GM21360 (cell line): ENCODE measurements around the gene RCN1.
A peak's percentile ranks its signal among the peaks of the same experiment; 100 is the strongest.
"Not testable (repeated sequence)": the region's sequence is repeated elsewhere in the genome, so short reads cannot be mapped to it uniquely, and the experiment has no call there.

ENCODE experiments used
- ATAC-seq: cut with Tn5 transposase; IDR thresholded peaks from one replicate; pipeline ENCODE4 v1.9.1; 2021; ENCODE audit warnings: mild to moderate bottlenecking, moderate library complexity; ENCODE audit not compliant: unreplicated experiment

RCN1 gene

GRCh38 chr11:32090545-32091370 is at the start of gene RCN1:
Gene RCN1 (plus strand): TSS chr11:32091074. CDS start chr11:32091197, 123 bp downstream.
- peak; percentile 31 for ATAC-seq

DNA sequence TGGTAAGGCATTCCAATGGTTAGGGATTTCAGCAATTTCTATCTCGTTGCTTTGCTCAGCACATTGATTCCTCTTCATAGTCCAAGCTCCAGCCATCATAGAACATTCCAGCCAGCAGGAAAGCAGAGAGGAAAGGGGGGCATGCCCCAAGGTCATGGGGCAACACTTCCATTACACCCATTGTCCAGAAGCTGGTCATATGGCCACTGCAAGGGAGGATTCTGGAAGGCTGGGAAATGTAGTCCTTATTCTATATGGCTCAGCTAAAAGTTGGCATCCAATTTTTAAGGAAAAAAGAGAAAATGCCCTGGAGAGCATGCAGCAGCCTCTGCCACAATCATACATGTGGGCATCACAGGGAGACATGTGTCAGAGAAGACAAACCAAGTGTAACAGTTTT is 47.1 kb upstream of the RCN1 start:
- no peak for ATAC-seq

- no peak for ATAC-seq
Observed at GRCh38 chr11:32044158-32044863, 46.6 kb upstream of the RCN1 start.

DNA sequence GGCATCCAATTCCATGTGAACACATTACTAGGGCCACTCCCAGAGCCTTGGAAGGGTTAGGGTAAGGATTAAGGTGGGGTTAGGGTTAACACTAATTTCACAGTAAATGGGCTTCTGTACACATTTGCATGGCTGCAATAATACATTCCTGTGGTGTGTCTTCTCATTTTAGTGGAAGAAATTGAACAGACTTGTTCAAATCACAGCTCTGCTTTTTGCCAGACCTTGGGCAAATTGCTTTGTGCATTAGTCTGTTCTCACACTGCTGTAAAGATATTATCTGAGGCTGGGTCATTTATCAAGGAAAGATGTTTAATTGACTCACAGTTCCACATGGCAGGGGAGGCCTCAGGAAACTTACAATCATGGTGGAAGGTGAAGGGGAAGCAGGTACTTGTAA is 45.4 kb upstream of the RCN1 start:
- ATAC-seq = no peak

GRCh38 chr11:32050264-32050663 is 40.6 kb upstream of the RCN1 start:
- no peak for ATAC-seq

DNA sequence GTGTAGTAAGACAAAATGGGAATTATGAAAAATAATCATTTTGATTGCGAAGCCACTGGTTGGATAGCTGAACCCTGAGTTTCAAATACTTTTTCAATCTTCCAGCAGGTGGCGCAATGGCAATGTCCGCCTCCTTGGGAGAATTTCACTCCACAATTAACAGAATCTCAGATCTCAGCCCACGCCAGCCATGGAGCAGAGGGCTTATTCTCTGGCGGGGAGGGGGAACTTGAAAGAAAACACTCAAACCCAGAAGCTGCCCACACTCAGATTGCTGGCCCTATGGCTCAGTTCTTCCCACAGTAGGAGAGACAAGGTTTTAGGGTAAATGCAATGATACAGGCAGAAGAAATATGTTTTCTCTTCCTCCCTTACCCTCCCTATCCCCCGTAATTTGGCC is 38.7 kb upstream of the RCN1 start:
- no peak for ATAC-seq

GRCh38 chr11:32053151-32053888 is 37.6 kb upstream of the RCN1 start:
- no peak for ATAC-seq

DNA sequence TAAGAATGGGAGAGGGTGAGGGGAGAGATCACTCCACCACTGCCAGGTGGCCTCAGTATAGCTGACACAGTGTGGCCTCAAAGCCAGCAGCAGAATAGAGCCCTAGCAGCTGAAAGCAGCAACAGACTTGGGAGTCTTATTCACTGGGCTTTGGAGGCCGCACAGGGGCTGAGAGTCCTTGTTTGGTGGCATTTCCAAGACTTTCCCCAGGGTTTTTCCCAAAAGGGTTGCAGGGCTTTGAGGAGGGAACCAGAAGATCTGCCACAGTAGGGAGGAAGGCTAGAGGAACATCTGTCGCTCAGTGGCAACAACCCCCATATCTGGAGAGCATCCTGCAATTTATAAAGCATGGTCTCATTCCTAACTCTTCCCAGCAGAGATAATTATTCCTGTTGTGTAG is 35.0 kb upstream of the RCN1 start:
- no peak for ATAC-seq

- no peak for ATAC-seq
Observed at GRCh38 chr11:32056438-32056837, 34.4 kb upstream of the RCN1 start.

GRCh38 chr11:32059686-32060462 is 31.0 kb upstream of the RCN1 start:
- no peak for ATAC-seq

GRCh38 chr11:32062540-32062939 is 28.3 kb upstream of the RCN1 start:
- ATAC-seq = no peak

DNA sequence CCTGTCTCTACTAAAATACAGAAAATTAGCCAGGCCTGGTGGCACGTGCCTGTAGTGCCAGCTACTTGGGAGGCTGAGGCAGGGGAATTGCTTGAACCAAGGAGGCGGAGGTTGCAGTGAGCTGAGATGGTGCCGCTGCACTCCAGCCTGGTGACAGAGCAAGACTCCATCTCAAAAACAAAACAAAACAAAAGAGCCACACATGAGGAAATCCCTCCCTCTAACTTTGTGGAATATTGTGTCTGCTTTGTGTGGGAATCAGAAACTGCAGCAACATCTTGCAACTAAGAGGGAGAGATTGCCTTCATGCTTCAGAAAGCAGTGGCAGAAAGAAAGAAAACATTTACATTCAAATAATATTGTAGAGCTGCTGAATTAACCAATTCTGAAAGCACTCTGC is 27.8 kb upstream of the RCN1 start:
- not testable (repeated sequence) for ATAC-seq

DNA sequence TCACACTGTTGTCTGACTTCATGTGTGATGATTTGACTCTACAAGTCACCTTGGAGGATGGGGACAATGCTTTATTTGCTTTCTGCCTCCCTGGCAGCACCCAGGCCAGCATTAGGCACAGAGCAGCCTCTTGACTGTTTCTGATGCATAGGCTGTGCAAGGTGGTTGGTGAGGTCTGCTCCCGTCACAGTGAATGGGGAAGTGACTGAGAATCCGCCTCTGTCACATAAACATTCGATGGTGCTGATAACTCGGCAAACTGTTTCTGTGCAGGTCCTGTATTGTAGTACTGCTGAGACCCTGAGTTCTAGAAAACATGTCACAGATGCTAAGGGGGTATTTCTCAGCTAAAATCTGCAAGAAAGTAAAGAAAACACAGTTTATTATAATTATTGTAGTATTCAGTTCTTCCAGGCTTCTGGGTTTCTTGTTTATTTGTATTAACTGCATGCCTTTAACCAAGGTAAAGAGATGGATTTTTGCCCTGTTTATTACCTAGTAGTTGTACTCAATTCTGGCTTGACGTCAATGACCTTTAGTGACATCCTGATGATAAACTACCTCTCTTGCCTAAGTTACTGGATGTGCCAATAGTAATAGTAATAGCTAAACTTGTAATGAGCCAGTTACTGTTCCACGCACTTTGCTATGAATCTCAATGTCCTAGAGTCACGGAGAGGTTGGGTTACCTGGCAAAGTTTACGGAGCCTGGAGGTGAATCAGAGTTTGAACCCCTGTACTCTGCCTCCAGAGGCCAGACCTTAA is 24.8 kb upstream of the RCN1 start:
- no peak for ATAC-seq

DNA sequence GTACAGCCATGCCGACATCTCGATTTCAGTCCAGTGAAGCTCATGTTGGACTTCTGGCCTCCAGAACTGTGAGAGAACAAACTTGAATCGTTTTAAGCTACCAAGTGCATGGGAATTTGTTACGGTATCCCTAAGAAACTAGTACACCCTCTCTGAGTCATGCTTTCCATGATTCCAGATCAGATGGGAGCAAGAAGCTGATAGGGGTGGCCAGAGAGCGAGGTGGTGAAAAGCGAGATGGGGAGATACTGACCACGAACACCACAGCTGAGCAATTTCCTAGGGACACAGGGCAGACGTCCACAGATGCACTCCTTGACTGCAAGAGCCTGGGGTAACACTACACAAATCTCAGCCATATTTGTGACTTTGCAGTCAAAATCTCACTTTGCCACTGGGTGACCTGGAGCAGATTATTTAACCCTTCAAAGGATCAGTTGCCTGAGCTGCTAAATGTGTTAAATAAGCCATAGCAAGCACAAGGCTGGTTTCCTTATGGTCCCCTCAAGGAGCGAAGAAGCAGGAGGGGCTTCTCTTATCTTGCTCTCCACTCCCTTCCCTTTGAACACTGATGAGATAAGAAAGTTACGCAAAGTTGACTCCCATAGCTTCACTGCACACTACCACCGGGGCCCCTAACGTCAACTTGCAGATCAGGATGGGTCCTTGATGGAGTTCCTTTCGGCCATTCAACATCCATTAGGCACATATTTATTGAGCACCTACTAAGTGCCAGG is 22.6 kb upstream of the RCN1 start:
- no peak for ATAC-seq

DNA sequence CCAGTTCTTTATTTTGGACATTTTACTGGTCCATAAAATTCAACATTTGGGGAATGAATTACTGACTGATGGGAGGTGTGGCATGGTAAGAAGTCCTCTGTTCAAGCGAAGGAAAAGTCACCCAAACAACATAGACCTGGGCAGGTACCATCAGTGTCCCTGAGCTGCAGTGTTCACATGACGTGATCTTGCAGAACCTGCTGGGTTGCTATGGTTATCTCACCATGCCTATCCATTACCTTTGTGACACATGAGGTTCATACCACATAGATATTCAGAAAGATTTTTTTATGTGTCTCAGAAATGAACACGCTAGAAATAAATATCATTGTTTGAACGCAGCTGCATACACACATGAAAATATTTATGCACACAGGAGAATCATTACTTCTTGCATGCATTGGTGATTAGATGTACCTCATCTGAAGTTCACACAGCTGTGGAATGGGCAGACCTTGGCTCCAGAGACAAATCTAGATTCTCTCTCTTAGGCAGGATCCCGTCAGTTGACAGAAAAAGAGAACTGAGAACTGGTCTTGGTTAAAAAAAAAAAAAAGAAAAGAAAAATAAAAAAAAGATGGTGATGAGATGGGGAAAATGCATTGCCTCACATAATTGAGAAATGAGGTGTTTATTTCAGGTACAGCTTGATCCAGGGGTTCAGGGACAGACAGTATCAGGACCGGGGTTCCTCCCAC is 21.4 kb upstream of the RCN1 start:
- ATAC-seq = peak; percentile 89

DNA sequence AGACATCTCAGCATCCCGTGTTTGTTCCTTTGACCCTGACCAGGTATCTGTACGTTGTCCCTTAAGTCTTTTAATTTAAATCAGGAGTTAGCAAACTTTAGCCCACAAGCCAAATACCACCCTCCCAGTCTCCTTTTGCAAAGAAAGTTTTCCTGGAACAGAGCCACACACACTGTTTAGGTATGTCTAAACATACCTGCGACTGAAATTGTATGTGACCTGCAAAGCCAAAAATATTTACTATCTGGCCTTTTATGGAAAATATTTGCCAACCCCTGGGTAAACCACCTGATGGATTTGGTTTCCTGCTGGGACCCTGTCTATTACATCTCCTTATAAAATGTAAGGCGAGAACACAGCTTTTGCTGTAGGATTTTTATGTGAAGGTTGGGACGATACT is 20.2 kb upstream of the RCN1 start:
- ATAC-seq = no peak

DNA sequence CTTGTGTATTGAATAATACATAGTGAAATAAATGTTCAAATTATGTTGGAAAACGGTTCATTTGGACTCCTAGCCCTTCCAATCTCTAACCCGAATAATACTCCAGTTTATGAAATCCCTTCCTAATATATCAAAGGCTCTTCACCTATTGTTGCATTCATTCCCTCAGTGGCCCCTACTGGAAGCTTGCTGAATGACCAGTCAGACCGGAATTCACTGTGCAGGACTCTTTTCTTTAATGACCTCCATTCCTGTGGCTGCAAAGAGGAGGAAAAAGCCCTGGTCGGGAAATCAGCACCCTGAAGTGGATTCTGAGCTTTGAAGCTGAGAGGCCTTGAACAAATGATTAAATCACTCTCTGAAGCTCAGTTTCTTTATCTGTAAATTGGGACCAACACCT is 19.1 kb upstream of the RCN1 start:
- ATAC-seq = no peak

DNA sequence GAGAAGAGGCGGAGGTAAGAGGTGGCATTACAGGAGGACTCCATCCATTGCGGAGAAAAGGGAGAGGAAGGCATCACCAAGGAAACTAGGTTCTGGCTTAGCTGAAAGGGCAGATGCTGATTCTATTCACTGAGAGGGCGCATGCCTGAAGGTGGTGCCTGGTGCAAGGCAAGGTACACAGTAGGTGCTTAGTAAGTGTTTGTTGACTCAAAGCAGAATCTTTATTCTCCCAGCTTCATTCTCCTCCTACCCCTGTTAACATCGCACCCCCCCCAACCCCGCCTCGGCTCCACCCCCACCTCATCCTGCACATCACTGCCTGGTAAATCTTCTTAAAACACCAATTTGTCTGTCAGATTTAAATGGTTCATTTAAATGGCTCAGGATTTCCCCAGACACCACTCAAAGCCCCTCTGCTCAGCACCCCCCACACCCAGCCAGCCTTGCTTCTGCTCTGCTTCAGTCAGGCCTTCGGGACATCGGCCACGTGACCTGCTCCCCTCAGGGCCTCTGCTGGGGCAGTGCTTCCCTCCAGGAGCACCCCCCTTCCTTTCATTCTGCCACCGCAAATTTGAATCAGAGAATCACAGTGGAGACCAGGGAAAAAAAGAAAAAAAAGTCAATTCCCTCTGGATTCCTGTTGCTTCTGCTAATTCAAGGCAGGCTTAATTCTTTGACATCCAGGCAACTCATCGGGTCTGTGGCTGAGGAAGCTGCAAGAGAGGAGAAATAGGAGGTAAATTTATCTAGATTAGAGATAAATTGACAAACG is 17.8 kb upstream of the RCN1 start:
- ATAC-seq = no peak
